GM03348 (cell line): ENCODE results near the gene TREH.
"Not testable (repeated sequence)": the region's sequence is repeated elsewhere in the genome, so short reads cannot be mapped to it uniquely, and the experiment has no call there.

Experiments used
- DNase-seq: peaks from one replicate; pipeline ENCODE4 v3.0.0; 2012; ENCODE audit warnings: low spot score

The TREH gene

GRCh38 chr11:118628861-118629549 lies 50.4 kb downstream of the TREH start:
- no peak for DNase-seq

- no peak for DNase-seq
These were observed 51.0 kb downstream of the TREH start for GRCh38 chr11:118628432-118628831.

- no peak for DNase-seq
These were observed 51.4 kb downstream of the TREH start for GRCh38 chr11:118628031-118628430.

- no peak for DNase-seq
These were observed 51.9 kb downstream of the TREH start for GRCh38 chr11:118627566-118627965.

- DNase-seq: no peak
These were observed 53.5 kb downstream of the TREH start for GRCh38 chr11:118625976-118626375.

- no peak for DNase-seq
These were observed 54.3 kb downstream of the TREH start for GRCh38 chr11:118625036-118625690.

GRCh38 chr11:118623269-118623655 lies 56.2 kb downstream of the TREH start:
- DNase-seq: no peak

- DNase-seq: peak; percentile 86
These were observed 56.8 kb downstream of the TREH start for GRCh38 chr11:118622376-118623268.

- DNase-seq: no peak
These were observed 57.6 kb downstream of the TREH start for GRCh38 chr11:118621784-118622375.

GRCh38 chr11:118621071-118621783 lies 58.2 kb downstream of the TREH start:
- peak; percentile 95 for DNase-seq

- DNase-seq: no peak
These were observed 58.9 kb downstream of the TREH start for GRCh38 chr11:118620529-118621070.

GRCh38 chr11:118619444-118620197 lies 59.8 kb downstream of the TREH start:
- peak; percentile 89 for DNase-seq

GRCh38 chr11:118618991-118619375 lies 60.5 kb downstream of the TREH start:
- DNase-seq: peak; percentile 85

- peak; percentile 79 for DNase-seq
These were observed 61.1 kb downstream of the TREH start for GRCh38 chr11:118618115-118618990.

GRCh38 chr11:118615976-118616371 lies 63.5 kb downstream of the TREH start:
- DNase-seq: no peak

- DNase-seq: no peak
These were observed 64.0 kb downstream of the TREH start for GRCh38 chr11:118615282-118615975.

- DNase-seq: no peak
These were observed 64.9 kb downstream of the TREH start for GRCh38 chr11:118614511-118614910.

- DNase-seq: no peak
These were observed 67.1 kb downstream of the TREH start for GRCh38 chr11:118612378-118612777.

- not testable (repeated sequence) for DNase-seq
These were observed 68.0 kb downstream of the TREH start for GRCh38 chr11:118611433-118611795.
